Uterus (tissue), 2 donors: ENCODE results near the gene PIK3CB.

ENCODE experiments used
- POLR2A ChIP-seq, 2 donors: fragments of 450-650 bp; IDR thresholded peaks; one replicate each; pipeline ENCODE4 v1.6.1; 2016; ENCODE audit warnings: antibody characterized with exemption in 2 of 2, mild to moderate bottlenecking in 1 of 2, moderate library complexity in 1 of 2
- TF ChIP-seq, protein P1 (sequence below), 4 experiments: fragments of 200-600 bp in 2 of 4; fragments of 450-650 bp in 2 of 4; sonication (generic) in 2 of 4; IDR thresholded peaks; one replicate each; pipeline ENCODE4 v1.5.1; 2016 to 2019; ENCODE audit warnings: antibody characterized with exemption in 4 of 4, mild to moderate bottlenecking in 2 of 4, moderate library complexity in 1 of 4

DNA sequence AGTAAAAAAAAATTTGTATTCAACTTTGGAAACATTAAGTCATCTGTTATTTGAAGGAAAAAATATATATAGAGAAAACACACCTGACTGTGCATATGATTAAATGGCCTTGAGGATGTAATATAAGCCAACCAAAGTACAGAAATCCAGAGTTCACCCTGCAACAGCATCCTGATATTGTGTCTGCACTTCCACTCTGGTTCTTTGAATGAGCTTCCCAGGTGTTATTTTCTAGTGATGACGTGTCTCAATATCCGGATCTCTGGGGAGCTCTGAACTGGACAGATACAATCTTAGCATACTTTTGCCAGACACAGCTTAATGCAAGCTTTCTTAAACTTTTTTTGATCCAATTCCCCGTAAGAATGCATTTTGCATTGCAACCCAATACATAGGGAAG lies 19.5 kb upstream of the PIK3CB start:
- TF ChIP-seq, protein P1, sequence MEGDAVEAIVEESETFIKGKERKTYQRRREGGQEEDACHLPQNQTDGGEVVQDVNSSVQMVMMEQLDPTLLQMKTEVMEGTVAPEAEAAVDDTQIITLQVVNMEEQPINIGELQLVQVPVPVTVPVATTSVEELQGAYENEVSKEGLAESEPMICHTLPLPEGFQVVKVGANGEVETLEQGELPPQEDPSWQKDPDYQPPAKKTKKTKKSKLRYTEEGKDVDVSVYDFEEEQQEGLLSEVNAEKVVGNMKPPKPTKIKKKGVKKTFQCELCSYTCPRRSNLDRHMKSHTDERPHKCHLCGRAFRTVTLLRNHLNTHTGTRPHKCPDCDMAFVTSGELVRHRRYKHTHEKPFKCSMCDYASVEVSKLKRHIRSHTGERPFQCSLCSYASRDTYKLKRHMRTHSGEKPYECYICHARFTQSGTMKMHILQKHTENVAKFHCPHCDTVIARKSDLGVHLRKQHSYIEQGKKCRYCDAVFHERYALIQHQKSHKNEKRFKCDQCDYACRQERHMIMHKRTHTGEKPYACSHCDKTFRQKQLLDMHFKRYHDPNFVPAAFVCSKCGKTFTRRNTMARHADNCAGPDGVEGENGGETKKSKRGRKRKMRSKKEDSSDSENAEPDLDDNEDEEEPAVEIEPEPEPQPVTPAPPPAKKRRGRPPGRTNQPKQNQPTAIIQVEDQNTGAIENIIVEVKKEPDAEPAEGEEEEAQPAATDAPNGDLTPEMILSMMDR (IDR thresholded peaks at IDR 0.05) = no peak
- TF ChIP-seq POLR2A (IDR thresholded peaks at IDR 0.05) = no peak
